PC-3 (cell line): ENCODE results near the gene ANKH. TPM values are rescaled to one million over a fixed set of nuclear protein-coding genes. Genes with fewer than 3 reads are reported as not detected.

Source experiments
- ATAC-seq: fragments of 200-7000 bp; cut with Tn5 transposase; 2 replicates; pipeline ENCODE4 v1.9.1; 2020; ENCODE audit warnings: mild to moderate bottlenecking, moderate library complexity
- BruUV-seq: library from RNA; stranded (reverse); fragments of 400-500 nt; replicated peaks from 2 replicates; lab custom pipeline; 2021; lab: Mats Ljungman, UMichigan
- CTCF ChIA-PET: fragments of 300-600 bp; sonication (Branson Sonifier 250); formaldehyde crosslinking; loops from one replicate; lab custom pipeline; 2022; ENCODE audit warnings: antibody characterized with exemption; lab: Charles Lee
- POLR2A ChIA-PET: fragments of 300-600 bp; sonication (Branson Sonifier 250); formaldehyde crosslinking; loops from one replicate; lab custom pipeline; 2022; ENCODE audit warnings: antibody characterized with exemption; ENCODE audit not compliant: unreplicated experiment; lab: Charles Lee
- DNase-seq: peaks from one replicate; pipeline ENCODE4 v3.0.0-alpha.2; 2015
- H2AFZ ChIP-seq: fragments of 300-600 bp; sonication (generic); 2 replicates; pipeline ENCODE4 v1.6.0; 2016; ENCODE audit warnings: antibody characterized with exemption, low read length
- H3F3A ChIP-seq: fragments of 300-600 bp; sonication (generic); one replicate; pipeline ENCODE4 v1.6.0; 2017; ENCODE audit warnings: antibody characterized with exemption, low read length, control low read depth, mild to moderate bottlenecking; ENCODE audit not compliant: unreplicated experiment
- H3K27ac ChIP-seq: fragments of 300-600 bp; sonication (generic); 2 replicates; pipeline ENCODE4 v1.5.1; 2016; ENCODE audit warnings: mild to moderate bottlenecking, low read length
- H3K27me3 ChIP-seq: fragments of 300-600 bp; sonication (generic); 2 replicates; pipeline ENCODE4 v1.6.1; 2016; ENCODE audit warnings: low read length, mixed read lengths
- H3K36me3 ChIP-seq: fragments of 300-600 bp; sonication (generic); 2 replicates; pipeline ENCODE4 v1.6.1; 2016; ENCODE audit warnings: low read depth, mixed run types, low read length, mixed read lengths
- H3K4me1 ChIP-seq: fragments of 300-600 bp; sonication (generic); 2 replicates; pipeline ENCODE4 v1.5.1; 2016; ENCODE audit warnings: low read length; ENCODE audit not compliant: insufficient read depth
- H3K4me2 ChIP-seq: fragments of 300-600 bp; sonication (generic); 2 replicates; pipeline ENCODE4 v1.6.0; 2016; ENCODE audit warnings: low read length
- H3K4me3 ChIP-seq: fragments of 300-600 bp; sonication (generic); 2 replicates; pipeline ENCODE4 v1.5.1; 2016; ENCODE audit warnings: mild to moderate bottlenecking, low read length, mixed read lengths
- H3K79me2 ChIP-seq: fragments of 300-600 bp; sonication (generic); 2 replicates; pipeline ENCODE4 v1.6.1; 2017; ENCODE audit warnings: low read length, mixed read lengths
- H3K9ac ChIP-seq: fragments of 300-600 bp; sonication (generic); 2 replicates; pipeline ENCODE4 v1.6.0; 2016; ENCODE audit warnings: mild to moderate bottlenecking, low read length
- H3K9me2 ChIP-seq: fragments of 300-600 bp; sonication (generic); replicated peaks from 2 replicates; pipeline ENCODE4 v1.6.1; 2016; ENCODE audit warnings: mixed run types, low read length, mixed read lengths
- H3K9me3 ChIP-seq: fragments of 300-600 bp; sonication (generic); 2 replicates; pipeline ENCODE4 v1.6.1; 2016; ENCODE audit warnings: low read length, mixed read lengths
- H4K20me1 ChIP-seq: fragments of 300-600 bp; sonication (generic); 2 replicates; pipeline ENCODE4 v1.6.1; 2016; ENCODE audit warnings: low read length, mixed read lengths
- EZH2 ChIP-seq: fragments of 300-600 bp; sonication (generic); IDR thresholded peaks from one replicate; pipeline ENCODE4 v1.6.1; 2017; ENCODE audit warnings: antibody characterized with exemption, mild to moderate bottlenecking, low read length; ENCODE audit not compliant: unreplicated experiment
- EZH2phosphoT487 ChIP-seq: fragments of 300-600 bp; sonication (generic); IDR thresholded peaks from 2 replicates; pipeline ENCODE4 v1.6.1; 2018; ENCODE audit warnings: mild to moderate bottlenecking, antibody characterized with exemption, low read length, borderline replicate concordance
- intact Hi-C: fragments of 100-400 bp; cut with micrococcal nuclease; formaldehyde crosslinking; loops from 2 replicates; pipeline ENCODE4 v1.9.0; 2023
- total RNA-seq: library from RNA; depleted of rRNA; stranded (reverse); fragments of >200 nt; gene quantifications from 2 replicates; pipeline ENCODE4 v1.2.3, GENCODE V29; 2014
- TF ChIP-seq, protein P1 (sequence below): fragments of 300-600 bp; sonication (generic); conservative IDR thresholded peaks from 2 replicates; pipeline ENCODE4 v1.5.1; 2017; ENCODE audit warnings: antibody characterized with exemption, low read depth, mild to moderate bottlenecking, low read length

Gene ANKH
- total RNA-seq, 1 experiment from 2014 or later = 11.6 TPM

DNA sequence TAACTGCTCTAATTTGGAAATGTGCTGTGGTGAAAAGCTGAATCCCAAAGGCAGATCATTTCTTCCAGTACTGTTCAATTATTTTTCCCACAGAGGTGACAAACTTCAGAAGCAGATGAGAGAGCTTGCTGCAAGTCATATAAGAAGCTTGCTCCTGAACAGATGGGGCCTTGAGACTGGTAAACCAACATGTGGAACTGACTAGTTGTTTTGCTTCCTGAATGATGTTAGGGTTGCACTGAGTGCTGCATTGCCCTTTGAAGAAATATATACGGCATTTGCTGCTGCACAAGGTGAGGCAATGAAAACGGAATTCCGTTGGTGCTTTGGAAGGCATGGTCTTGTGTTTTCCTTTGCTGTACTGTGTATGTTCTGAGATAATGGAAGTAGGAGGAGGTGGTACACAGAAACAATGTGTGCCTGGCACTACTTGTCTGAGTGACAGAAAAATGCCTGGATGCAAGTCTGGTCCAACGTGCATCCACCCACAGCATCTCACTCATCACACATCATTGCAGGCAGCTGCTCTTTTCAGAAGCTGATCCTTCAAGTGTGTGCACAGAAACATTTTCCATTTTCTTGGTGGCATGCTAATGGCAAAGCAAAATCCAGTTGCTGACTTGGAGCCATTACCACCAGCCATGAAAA, 76.9 kb downstream of the ANKH start:
- ChIA-PET POLR2A (interaction anchor here (0.6 kb wide), 1 partner anchor 67 kb away, joined by 3 read pairs; no protein-coding TSS in a partner anchor), CTCF (no interaction called here)

DNA sequence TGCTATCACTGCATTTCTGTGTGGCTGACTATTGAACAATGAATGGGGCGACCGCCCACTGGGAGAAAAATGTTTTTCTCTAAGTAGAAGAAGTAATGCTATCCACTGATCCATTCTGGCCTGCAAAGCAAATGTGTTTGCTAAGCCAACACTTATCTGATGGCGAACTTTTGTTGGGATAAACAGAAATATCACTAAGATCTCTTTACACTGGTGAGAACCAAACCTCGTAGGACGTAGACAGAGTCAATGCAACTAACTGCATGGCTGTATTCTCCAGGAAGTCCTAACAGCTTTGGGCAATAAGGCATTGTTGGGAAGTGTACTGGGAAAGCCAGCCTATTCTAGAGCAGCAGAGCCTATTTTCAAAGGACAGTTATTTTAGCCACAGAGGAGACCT, 77.7 kb downstream of the ANKH start:
- ATAC-seq = no peak
- POLR2A ChIA-PET = interaction anchor here (0.6 kb wide), 1 partner anchor 67 kb away, joined by 3 read pairs; no protein-coding TSS in a partner anchor
- H3K36me3 ChIP-seq = no peaks in the 10 kb centered on the region

More for the DNA sequence above, 76.9 kb downstream of the ANKH start:
- no peak overlapping the region for H3K4me3 ChIP-seq
- TF ChIP-seq, protein P1, sequence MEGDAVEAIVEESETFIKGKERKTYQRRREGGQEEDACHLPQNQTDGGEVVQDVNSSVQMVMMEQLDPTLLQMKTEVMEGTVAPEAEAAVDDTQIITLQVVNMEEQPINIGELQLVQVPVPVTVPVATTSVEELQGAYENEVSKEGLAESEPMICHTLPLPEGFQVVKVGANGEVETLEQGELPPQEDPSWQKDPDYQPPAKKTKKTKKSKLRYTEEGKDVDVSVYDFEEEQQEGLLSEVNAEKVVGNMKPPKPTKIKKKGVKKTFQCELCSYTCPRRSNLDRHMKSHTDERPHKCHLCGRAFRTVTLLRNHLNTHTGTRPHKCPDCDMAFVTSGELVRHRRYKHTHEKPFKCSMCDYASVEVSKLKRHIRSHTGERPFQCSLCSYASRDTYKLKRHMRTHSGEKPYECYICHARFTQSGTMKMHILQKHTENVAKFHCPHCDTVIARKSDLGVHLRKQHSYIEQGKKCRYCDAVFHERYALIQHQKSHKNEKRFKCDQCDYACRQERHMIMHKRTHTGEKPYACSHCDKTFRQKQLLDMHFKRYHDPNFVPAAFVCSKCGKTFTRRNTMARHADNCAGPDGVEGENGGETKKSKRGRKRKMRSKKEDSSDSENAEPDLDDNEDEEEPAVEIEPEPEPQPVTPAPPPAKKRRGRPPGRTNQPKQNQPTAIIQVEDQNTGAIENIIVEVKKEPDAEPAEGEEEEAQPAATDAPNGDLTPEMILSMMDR = no peak
- TF ChIP-seq EZH2 = no peak
- TF ChIP-seq EZH2phosphoT487 = no peak
- no peak overlapping the region for H2AFZ ChIP-seq
- no peaks in the 10 kb centered on the region for H3K79me2 ChIP-seq
- no peaks in the 10 kb centered on the region for H3F3A ChIP-seq
- H3K4me1 ChIP-seq = no peaks in the 10 kb centered on the region
- no peaks in the 10 kb centered on the region for H3K9me2 ChIP-seq
- H3K4me2 ChIP-seq = no peak overlapping the region
- no peak overlapping the region for H3K27ac ChIP-seq
- no peaks in the 10 kb centered on the region for H4K20me1 ChIP-seq
- ATAC-seq (no peak), DNase-seq (no peak)
- no peaks in the 10 kb centered on the region for H3K36me3 ChIP-seq
- no peaks in the 10 kb centered on the region for H3K9me3 ChIP-seq
- no peaks in the 10 kb centered on the region for H3K27me3 ChIP-seq
- BruUV-seq = no TSS peak
- intact Hi-C loops = no loop called here
- H3K9ac ChIP-seq = no peak overlapping the region

DNA sequence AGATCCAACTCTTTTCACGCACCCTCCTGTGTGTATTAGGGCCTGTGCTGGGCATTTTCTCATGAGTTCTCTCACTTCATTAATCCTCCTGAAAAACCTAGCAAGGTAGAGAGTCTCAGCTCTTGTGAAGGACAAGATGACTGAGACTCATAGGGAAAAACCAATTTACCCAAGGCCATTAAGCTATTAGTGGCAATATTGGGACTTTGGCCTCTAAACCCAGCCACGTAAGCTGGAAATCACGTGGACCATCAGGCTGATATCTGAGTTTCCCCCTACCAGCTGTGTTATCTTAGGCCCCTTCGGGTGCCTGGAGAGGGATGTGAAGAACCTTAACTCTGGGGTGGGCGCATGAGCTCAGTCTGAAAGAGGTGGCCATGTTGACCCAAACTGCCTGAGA, 80.7 kb downstream of the ANKH start:
- no peak overlapping the region for H3K4me3 ChIP-seq
- no TSS peak for BruUV-seq
- no peak overlapping the region for H2AFZ ChIP-seq
- H3K27me3 ChIP-seq = no peaks in the 10 kb centered on the region
- ChIA-PET CTCF (no interaction called here), POLR2A (no interaction called here)
- no peaks in the 10 kb centered on the region for H3K9me2 ChIP-seq
- H3K4me1 ChIP-seq = peaks cover 11% of the 10 kb centered on the region
- intact Hi-C loops = no loop called here
- no peak for ATAC-seq
- no peak overlapping the region for H3K27ac ChIP-seq
- no peak for DNase-seq
- no peak for TF ChIP-seq EZH2phosphoT487
- no peak for TF ChIP-seq EZH2
- TF ChIP-seq, protein P1 = no peak
- no peak overlapping the region for H3K9ac ChIP-seq
- no peaks in the 10 kb centered on the region for H3K79me2 ChIP-seq
- H3F3A ChIP-seq = no peaks in the 10 kb centered on the region
- no peaks in the 10 kb centered on the region for H3K36me3 ChIP-seq
- H3K4me2 ChIP-seq = no peak overlapping the region
- no peaks in the 10 kb centered on the region for H4K20me1 ChIP-seq
- no peaks in the 10 kb centered on the region for H3K9me3 ChIP-seq

More for the DNA sequence above, 77.7 kb downstream of the ANKH start:
- no peaks in the 10 kb centered on the region for H3K9me3 ChIP-seq
- no peaks in the 10 kb centered on the region for H3K27me3 ChIP-seq
- no peaks in the 10 kb centered on the region for H3F3A ChIP-seq
- BruUV-seq = no TSS peak
- H3K4me1 ChIP-seq = no peaks in the 10 kb centered on the region
- H3K79me2 ChIP-seq = no peaks in the 10 kb centered on the region
- no peaks in the 10 kb centered on the region for H3K9me2 ChIP-seq
- CTCF ChIA-PET = no interaction called here
- no peaks in the 10 kb centered on the region for H4K20me1 ChIP-seq
- TF ChIP-seq, protein P1 = no peak
- no peak for TF ChIP-seq EZH2phosphoT487
- TF ChIP-seq EZH2 = no peak
- DNase-seq = no peak
- no peak overlapping the region for H2AFZ ChIP-seq
- H3K27ac ChIP-seq = no peak overlapping the region
- intact Hi-C loops = no loop called here
- H3K4me3 ChIP-seq = no peak overlapping the region
- no peak overlapping the region for H3K9ac ChIP-seq
- no peak overlapping the region for H3K4me2 ChIP-seq
